IMR-90 (cell line): ENCODE results near the gene SEC24B. TPM values are rescaled to one million over a fixed set of nuclear protein-coding genes. Genes with fewer than 3 reads are reported as not detected.

ENCODE experiments used
- ATAC-seq: fragments of 200-7000 bp; cut with Tn5 transposase; 2 replicates; pipeline ENCODE4 v1.9.1; 2020; ENCODE audit warnings: low read depth, mild to moderate bottlenecking, moderate library complexity
- BruUV-seq: library from RNA; stranded (reverse); fragments of 400-500 nt; replicated peaks from 2 replicates; lab custom pipeline; 2021; lab: Mats Ljungman, UMichigan
- CTCF ChIA-PET: fragments of 300-600 bp; formaldehyde crosslinking; extraction: SDS; loops from one replicate; lab custom pipeline; 2021; ENCODE audit warnings: antibody characterized with exemption; lab: Yijun Ruan, JAX
- POLR2A ChIA-PET: fragments of 300-600 bp; sonication (Branson Sonifier 250); formaldehyde crosslinking; loops from one replicate; lab custom pipeline; 2022; ENCODE audit warnings: antibody characterized with exemption; ENCODE audit not compliant: unreplicated experiment; lab: Charles Lee
- DNase-seq: peaks from one replicate; pipeline ENCODE4 v3.0.0; 2013
- H2AFZ ChIP-seq: replicated peaks from 2 replicates; pipeline ENCODE3; 2013; ENCODE audit warnings: low read length, mild to moderate bottlenecking; ENCODE audit not compliant: poor library complexity
- H2AK5ac ChIP-seq: 2 replicates; pipeline ENCODE4 v1.6.1; 2013; ENCODE audit warnings: low read depth, low read length, inconsistent platforms
- H2AK9ac ChIP-seq: replicated peaks from 2 replicates; pipeline ENCODE3; 2013; ENCODE audit warnings: mild to moderate bottlenecking, low read depth, low read length, moderate library complexity; ENCODE audit not compliant: poor library complexity
- H2BK120ac ChIP-seq: 2 replicates; pipeline ENCODE4 v1.6.1; 2013; ENCODE audit warnings: low read depth, low read length, inconsistent platforms
- H2BK15ac ChIP-seq: 3 replicates; pipeline ENCODE4 v1.6.1; 2013; ENCODE audit warnings: low read depth, low read length, inconsistent platforms
- H2BK20ac ChIP-seq: 2 replicates; pipeline ENCODE4 v1.6.1; 2013; ENCODE audit warnings: low read depth, mild to moderate bottlenecking, inconsistent platforms, low read length, moderate library complexity
- H2BK5ac ChIP-seq: 2 replicates; pipeline ENCODE4 v1.6.1; 2013; ENCODE audit warnings: mild to moderate bottlenecking, low read depth, low read length, inconsistent platforms; ENCODE audit not compliant: poor library complexity, severe bottlenecking
- H3K14ac ChIP-seq: replicated peaks from 2 replicates; pipeline ENCODE4 v1.6.1; 2013; ENCODE audit warnings: low read depth, low read length, inconsistent platforms
- H3K18ac ChIP-seq: 2 replicates; pipeline ENCODE4 v1.6.1; 2013; ENCODE audit warnings: low read depth, low read length, control low read depth
- H3K23ac ChIP-seq: 2 replicates; pipeline ENCODE4 v1.6.1; 2013; ENCODE audit warnings: low read depth, low read length, inconsistent platforms
- H3K27ac ChIP-seq: 2 replicates; pipeline ENCODE4 v1.5.1; 2013; ENCODE audit warnings: mild to moderate bottlenecking, control low read depth, low read length; ENCODE audit not compliant: insufficient read depth
- H3K27me3 ChIP-seq: 2 replicates; pipeline ENCODE4 v1.6.1; 2013; ENCODE audit warnings: low read length; ENCODE audit not compliant: control insufficient read depth, insufficient read depth
- H3K36me3 ChIP-seq: 2 replicates; pipeline ENCODE4 v1.6.1; 2013; ENCODE audit warnings: low read length, mixed read lengths; ENCODE audit not compliant: control insufficient read depth, insufficient read depth
- H3K4ac ChIP-seq: 2 replicates; pipeline ENCODE4 v1.6.1; 2013; ENCODE audit warnings: low read depth, low read length, inconsistent platforms
- H3K4me1 ChIP-seq: 2 replicates; pipeline ENCODE4 v1.6.1; 2013; ENCODE audit warnings: low read length, mixed read lengths; ENCODE audit not compliant: control insufficient read depth, insufficient read depth
- H3K4me2 ChIP-seq: 2 replicates; pipeline ENCODE4 v1.6.1; 2013; ENCODE audit warnings: low read depth, mild to moderate bottlenecking, control low read depth, low read length, moderate library complexity
- H3K4me3 ChIP-seq: 2 replicates; pipeline ENCODE4 v1.5.1; 2013; ENCODE audit warnings: low read depth, mild to moderate bottlenecking, control low read depth, low read length, moderate library complexity; ENCODE audit not compliant: insufficient read depth
- H3K56ac ChIP-seq: 2 replicates; pipeline ENCODE4 v1.6.1; 2013; ENCODE audit warnings: low read length, inconsistent platforms; ENCODE audit not compliant: insufficient read depth; ENCODE audit errors: extremely low read depth
- H3K79me1 ChIP-seq, 2 experiments: 2 replicates each; pipeline ENCODE4 v1.6.1; 2013; ENCODE audit warnings: low read length in 2 of 2, inconsistent platforms in 1 of 2, low read depth in 1 of 2
- H3K9ac ChIP-seq: 2 replicates; pipeline ENCODE4 v1.6.1; 2013; ENCODE audit warnings: low read depth, low read length, control low read depth
- H3K9me1 ChIP-seq: 2 replicates; pipeline ENCODE4 v1.6.1; 2013; ENCODE audit warnings: low read length, inconsistent platforms; ENCODE audit not compliant: insufficient read depth
- H3K9me3 ChIP-seq: 2 replicates; pipeline ENCODE4 v1.6.1; 2013; ENCODE audit warnings: low read length; ENCODE audit not compliant: control insufficient read depth, insufficient read depth
- H4K20me1 ChIP-seq: 2 replicates; pipeline ENCODE4 v1.6.1; 2013; ENCODE audit warnings: low read length, inconsistent platforms; ENCODE audit not compliant: insufficient read depth
- H4K5ac ChIP-seq: 2 replicates; pipeline ENCODE4 v1.6.1; 2013; ENCODE audit warnings: mild to moderate bottlenecking, low read depth, low read length, control low read depth
- H4K8ac ChIP-seq, 2 experiments: 2 replicates each; pipeline ENCODE4 v1.6.1; 2013; ENCODE audit warnings: low read depth in 2 of 2, low read length in 2 of 2, control low read depth in 1 of 2, inconsistent platforms in 1 of 2
- H4K91ac ChIP-seq: 2 replicates; pipeline ENCODE4 v1.6.1; 2013; ENCODE audit warnings: low read depth, low read length, inconsistent platforms; ENCODE audit not compliant: insufficient read depth
- BHLHE40 ChIP-seq: fragments of 150-350 bp; IDR thresholded peaks from 2 replicates; pipeline ENCODE4 v1.6.1; 2016; ENCODE audit warnings: mild to moderate bottlenecking, low read depth, low read length
- NFE2L2 ChIP-seq: fragments of 150-350 bp; IDR thresholded peaks from 2 replicates; pipeline ENCODE4 v1.6.1; 2016; ENCODE audit warnings: low read depth, mild to moderate bottlenecking, low read length
- RAD21 ChIP-seq: IDR thresholded peaks from 2 replicates; pipeline ENCODE4 v1.6.1; 2012; ENCODE audit warnings: low read length, improper control_type of control experiment
- WGBS, 2 experiments: methylation state at CpG; one replicate each; pipeline versions ENCODE4 v1.1.5 to v1.1.7; 2013; ENCODE audit warnings: missing lambda C conversion rate in 2 of 2; ENCODE audit not compliant: insufficient read length in 1 of 2; ENCODE audit errors: extremely low coverage in 2 of 2; 5-methylcytosine and 5-hydroxymethylcytosine counted together
- dilution Hi-C: fragments of 300-500 bp; cut with HindIII; formaldehyde crosslinking; loops from one replicate; pipeline ENCODE4 v1.14.3; 2018; ENCODE audit warnings: low sequenced_read_pairs; ENCODE audit not compliant: unreplicated experiment
- in situ Hi-C: fragments of 300-500 bp; cut with MboI; formaldehyde crosslinking; loops from 3 replicates; pipeline ENCODE4 v1.14.3; 2019; ENCODE audit warnings: low sequenced_read_pairs, inconsistent platforms, mixed read lengths
- intact Hi-C: fragments of 100-400 bp; cut with micrococcal nuclease; formaldehyde crosslinking; loops from 2 replicates; pipeline ENCODE4 v1.10.0; 2022
- polyA plus RNA-seq, 3 experiments: library from polyadenylated mRNA; depleted of rRNA; stranded (reverse); fragments of >200 nt; gene quantifications; 2 replicates each; pipeline ENCODE4 v1.2.3, GENCODE V29; 2012; ENCODE audit warnings: low replicate concordance in 1 of 3
- total RNA-seq: library from RNA; depleted of rRNA; stranded (reverse); fragments of >200 nt; gene quantifications from 2 replicates; pipeline ENCODE4 v1.2.3, GENCODE V29; 2012
- TF ChIP-seq, protein P1 (sequence below): fragments of 150-350 bp; IDR thresholded peaks from 2 replicates; pipeline ENCODE4 v1.6.1; 2016; ENCODE audit warnings: low read depth, mild to moderate bottlenecking, low read length, moderate library complexity, borderline replicate concordance
- TF ChIP-seq, protein P2 (sequence below): conservative IDR thresholded peaks from 2 replicates; pipeline ENCODE4 v1.5.1; 2012; ENCODE audit warnings: mild to moderate bottlenecking, low read depth, low read length, improper control_type of control experiment

Gene SEC24B
- total and polyA plus RNA-seq, 2 of the 4 experiments (the other 2 are of a cell fraction), result 19.0 to 27.4 TPM

DNA sequence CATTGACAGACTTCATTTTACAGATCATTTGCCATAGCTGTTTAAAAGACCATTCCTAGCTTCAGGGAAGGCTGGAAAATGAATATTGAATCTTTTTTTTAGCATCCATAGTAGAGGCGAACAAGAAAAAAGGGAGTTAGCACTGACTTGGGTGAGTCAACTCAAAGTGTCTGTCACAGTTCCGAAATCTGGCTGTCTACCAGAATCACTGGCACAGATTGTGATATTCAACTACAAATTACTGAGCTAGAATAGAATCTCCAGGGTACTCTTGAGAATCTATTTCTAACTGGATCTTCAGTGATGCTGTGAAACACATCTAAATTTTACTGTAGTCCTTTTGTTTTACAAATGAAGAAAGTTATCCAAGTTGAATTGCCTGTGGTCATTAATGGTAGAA lies 31.5 kb downstream of the SEC24B start:
- no peak overlapping the region for H2BK15ac ChIP-seq
- H3K9me1 ChIP-seq, result no peaks in the 10 kb centered on the region
- dilution Hi-C loops (no loop called here), in situ Hi-C loops (no loop called here), intact Hi-C loops (no loop called here)
- H3K18ac ChIP-seq, result no peak overlapping the region
- DNase-seq (no peak), ATAC-seq (no peak)
- no peak overlapping the region for H3K4ac ChIP-seq
- H3K27ac ChIP-seq, result no peak overlapping the region
- ChIA-PET CTCF (interaction anchor here (0.7 kb wide), 1 partner anchor 861 kb away, joined by 3 read pairs; no protein-coding TSS in a partner anchor), POLR2A (no interaction called here)
- H3K4me1 ChIP-seq, result no peaks in the 10 kb centered on the region
- no peak overlapping the region for H2BK20ac ChIP-seq
- TF ChIP-seq, protein P1, sequence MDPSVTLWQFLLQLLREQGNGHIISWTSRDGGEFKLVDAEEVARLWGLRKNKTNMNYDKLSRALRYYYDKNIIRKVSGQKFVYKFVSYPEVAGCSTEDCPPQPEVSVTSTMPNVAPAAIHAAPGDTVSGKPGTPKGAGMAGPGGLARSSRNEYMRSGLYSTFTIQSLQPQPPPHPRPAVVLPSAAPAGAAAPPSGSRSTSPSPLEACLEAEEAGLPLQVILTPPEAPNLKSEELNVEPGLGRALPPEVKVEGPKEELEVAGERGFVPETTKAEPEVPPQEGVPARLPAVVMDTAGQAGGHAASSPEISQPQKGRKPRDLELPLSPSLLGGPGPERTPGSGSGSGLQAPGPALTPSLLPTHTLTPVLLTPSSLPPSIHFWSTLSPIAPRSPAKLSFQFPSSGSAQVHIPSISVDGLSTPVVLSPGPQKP, result no peak
- TF ChIP-seq NFE2L2, result no peak
- TF ChIP-seq, protein P2, sequence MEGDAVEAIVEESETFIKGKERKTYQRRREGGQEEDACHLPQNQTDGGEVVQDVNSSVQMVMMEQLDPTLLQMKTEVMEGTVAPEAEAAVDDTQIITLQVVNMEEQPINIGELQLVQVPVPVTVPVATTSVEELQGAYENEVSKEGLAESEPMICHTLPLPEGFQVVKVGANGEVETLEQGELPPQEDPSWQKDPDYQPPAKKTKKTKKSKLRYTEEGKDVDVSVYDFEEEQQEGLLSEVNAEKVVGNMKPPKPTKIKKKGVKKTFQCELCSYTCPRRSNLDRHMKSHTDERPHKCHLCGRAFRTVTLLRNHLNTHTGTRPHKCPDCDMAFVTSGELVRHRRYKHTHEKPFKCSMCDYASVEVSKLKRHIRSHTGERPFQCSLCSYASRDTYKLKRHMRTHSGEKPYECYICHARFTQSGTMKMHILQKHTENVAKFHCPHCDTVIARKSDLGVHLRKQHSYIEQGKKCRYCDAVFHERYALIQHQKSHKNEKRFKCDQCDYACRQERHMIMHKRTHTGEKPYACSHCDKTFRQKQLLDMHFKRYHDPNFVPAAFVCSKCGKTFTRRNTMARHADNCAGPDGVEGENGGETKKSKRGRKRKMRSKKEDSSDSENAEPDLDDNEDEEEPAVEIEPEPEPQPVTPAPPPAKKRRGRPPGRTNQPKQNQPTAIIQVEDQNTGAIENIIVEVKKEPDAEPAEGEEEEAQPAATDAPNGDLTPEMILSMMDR, result no peak
- TF ChIP-seq BHLHE40, result no peak
- no peak for TF ChIP-seq RAD21
- H3K4me3 ChIP-seq, result no peak overlapping the region
- no peak overlapping the region for H4K5ac ChIP-seq
- no peak overlapping the region for H3K4me2 ChIP-seq
- peaks cover 19% of the 10 kb centered on the region for H3K36me3 ChIP-seq
- H3K79me1 ChIP-seq, result peaks cover 26 to 58% of the 10 kb centered on the region in 2 experiments
- no peaks in the 10 kb centered on the region for H3K27me3 ChIP-seq
- H4K8ac ChIP-seq, result no peak overlapping the region
- H2BK120ac ChIP-seq, result no peak overlapping the region
- BruUV-seq, result no TSS peak
- no peak overlapping the region for H4K91ac ChIP-seq
- peaks cover 34% of the 10 kb centered on the region for H4K20me1 ChIP-seq
- no peaks in the 10 kb centered on the region for H3K9me3 ChIP-seq
- H2BK5ac ChIP-seq, result no peak overlapping the region
- no peak overlapping the region for H3K23ac ChIP-seq
- no peak overlapping the region for H2AK5ac ChIP-seq
- H2AK9ac ChIP-seq, result no peak overlapping the region
- no peak overlapping the region for H3K9ac ChIP-seq
- H2AFZ ChIP-seq, result no peak overlapping the region
- H3K56ac ChIP-seq, result no peak overlapping the region
- no peak overlapping the region for H3K14ac ChIP-seq
- WGBS, 2 experiments, result no CpG with 5 or more reads among the region's 2 CpGs
